Left ventricle myocardium superior (tissue), 1 donor: Measurements from ENCODE around the gene XCL2. TPM values are rescaled to one million over a fixed set of nuclear protein-coding genes. Genes with fewer than 3 reads are reported as not detected.

Experiments used
- ATAC-seq: fragments of 200-7000 bp; cut with Tn5 transposase; one replicate; pipeline ENCODE4 v1.9.1; 2020; ENCODE audit warnings: mild to moderate bottlenecking, moderate library complexity
- DNase-seq: peaks from one replicate; pipeline ENCODE4 v3.0.0-alpha.2; 2020
- intact Hi-C: fragments of 100-400 bp; cut with micrococcal nuclease; formaldehyde crosslinking; loops from one replicate; pipeline ENCODE4 v1.11.0; 2022
- total RNA-seq: library from RNA; stranded (reverse); fragmentation: NEBNext Ultra II Directional; extraction: Animal tissue kit (Norgen Biotek cat#: 25700); gene quantifications from one replicate; pipeline ENCODE4 v1.2.1, GENCODE V29; 2021
- donor health status: DM: no; HTN: yes; CAD: no; lungs with severe emphysema.

The XCL2 gene
- total RNA-seq, 1 donor from 2014 or later, result not detected

DNA sequence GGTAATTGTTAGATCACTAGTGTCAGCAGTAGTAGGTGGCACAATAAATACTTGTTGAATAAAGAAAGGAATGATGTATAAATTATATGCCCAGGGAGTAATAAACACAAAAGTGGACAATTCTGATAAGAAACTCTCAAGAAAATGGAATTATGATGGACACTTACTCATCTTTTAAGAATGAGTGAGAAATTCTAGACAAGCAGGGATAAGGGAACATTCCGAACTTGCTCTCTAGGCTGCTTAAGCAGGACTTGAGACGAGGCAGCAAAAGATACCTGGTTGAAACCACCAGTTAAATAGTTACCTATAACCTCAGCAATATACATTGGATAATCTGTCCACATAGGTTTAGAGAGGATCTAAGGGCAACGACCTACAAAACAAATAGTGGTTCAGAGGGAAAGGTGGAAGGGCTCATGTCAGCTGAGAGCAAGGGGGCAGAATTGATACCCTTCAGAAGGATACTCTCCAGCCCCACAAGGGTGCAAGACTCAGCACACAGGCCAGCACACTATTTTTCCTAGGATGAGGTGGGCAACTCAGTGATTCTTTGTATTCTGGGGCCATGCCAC, 46.3 kb downstream of the XCL2 start:
- DNase-seq, result no peak
- intact Hi-C loops, result no loop called here
- ATAC-seq, result no peak

DNA sequence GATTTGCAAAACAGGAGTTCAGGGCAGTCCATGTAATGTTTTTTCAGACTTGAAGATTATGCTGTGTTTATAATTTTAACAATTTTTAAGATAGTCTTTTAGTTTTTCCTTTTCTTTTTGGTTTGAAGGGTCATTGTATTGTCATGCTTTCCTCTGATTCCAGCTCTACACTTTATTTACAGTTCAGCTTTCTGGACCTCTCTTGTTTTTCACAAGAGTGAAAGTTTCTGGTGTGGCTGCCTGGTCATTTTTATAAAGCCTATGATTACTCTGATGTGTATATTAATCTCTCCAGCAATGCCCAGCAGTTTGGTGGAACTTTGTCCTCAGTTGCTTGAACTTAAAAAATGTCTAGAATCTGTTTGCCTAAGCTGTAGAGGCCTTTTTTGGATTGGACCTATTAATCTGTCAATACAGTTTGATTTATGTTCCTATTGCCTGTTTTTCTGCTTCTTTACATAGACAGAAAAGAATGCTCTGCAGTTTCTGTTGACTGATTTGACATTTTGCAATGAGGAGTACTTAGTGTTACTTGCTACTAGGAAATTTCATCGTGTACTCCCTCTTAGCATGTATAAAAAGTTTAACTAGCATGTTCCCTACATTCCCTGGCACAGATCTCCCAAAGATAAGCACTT, 52.2 kb downstream of the XCL2 start:
- no peak for ATAC-seq
- intact Hi-C loops, result no loop called here
- no peak for DNase-seq

Other genes starting within 250 kb of the XCL2 start
- gene XCL1, start 32.6 kb upstream of the XCL2 start, total RNA-seq, result 0.67 TPM
- 35.3 TPM for gene DPT, start 185.2 kb upstream of the XCL2 start, total RNA-seq